Activated CD8-positive, alpha-beta memory T cell treated with anti-CD3 and anti-CD28 coated beads for 4 hours (primary cell): Measurements from ENCODE around the gene BICC1.
"Not testable (repeated sequence)": the region's sequence is repeated elsewhere in the genome, so short reads cannot be mapped to it uniquely, and the experiment has no call there.

Experiments used
- DNase-seq, 2 donors: peaks; one replicate each; pipeline ENCODE4 v3.0.0-alpha.2; 2020; ENCODE audit warnings: low read depth in 2 of 2

The BICC1 gene

DNA sequence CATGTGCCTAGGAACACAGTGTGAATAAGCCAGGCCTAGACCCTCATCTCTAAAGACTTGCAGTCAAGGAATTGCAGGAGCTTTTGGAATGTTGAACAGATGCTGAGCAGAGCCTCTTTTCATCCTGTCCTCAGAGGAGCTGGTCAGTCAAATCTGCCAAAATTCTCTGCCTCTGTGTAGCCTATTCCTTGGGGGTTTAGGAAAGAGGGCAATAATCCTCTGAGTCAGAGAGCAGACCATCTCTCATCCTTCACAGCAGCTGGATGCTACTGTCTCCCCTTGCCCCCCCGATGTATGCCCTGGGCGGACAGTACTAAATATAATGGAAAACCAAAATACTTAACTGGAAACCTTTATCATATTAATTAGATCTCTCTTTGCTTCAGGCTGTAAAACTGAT, 52.6 kb downstream of the BICC1 start:
- DNase-seq: no peak

DNA sequence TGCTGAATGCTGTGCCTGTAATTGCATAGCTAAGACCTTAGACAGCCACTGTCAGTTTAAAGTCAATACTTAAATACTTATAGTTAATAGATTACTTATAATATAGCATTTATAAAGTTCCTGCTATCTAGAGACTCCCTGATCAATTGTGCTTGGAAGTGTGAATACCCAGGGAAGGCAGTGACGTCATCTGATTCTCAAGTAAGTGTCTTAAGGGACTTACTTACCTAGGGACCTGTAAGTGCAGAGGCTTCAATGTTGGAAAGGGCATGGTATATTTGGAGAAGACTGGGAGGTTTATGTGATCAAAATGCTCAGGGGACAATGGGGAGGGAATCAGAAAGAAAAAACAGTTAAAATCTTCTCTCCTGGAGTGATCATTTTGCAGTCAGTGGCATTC, 55.0 kb downstream of the BICC1 start:
- DNase-seq: no peak

GRCh38 chr10:58568428-58568935, 55.8 kb downstream of the BICC1 start:
- no peak for DNase-seq

GRCh38 chr10:58570307-58570723, 57.6 kb downstream of the BICC1 start:
- no peak for DNase-seq

DNA sequence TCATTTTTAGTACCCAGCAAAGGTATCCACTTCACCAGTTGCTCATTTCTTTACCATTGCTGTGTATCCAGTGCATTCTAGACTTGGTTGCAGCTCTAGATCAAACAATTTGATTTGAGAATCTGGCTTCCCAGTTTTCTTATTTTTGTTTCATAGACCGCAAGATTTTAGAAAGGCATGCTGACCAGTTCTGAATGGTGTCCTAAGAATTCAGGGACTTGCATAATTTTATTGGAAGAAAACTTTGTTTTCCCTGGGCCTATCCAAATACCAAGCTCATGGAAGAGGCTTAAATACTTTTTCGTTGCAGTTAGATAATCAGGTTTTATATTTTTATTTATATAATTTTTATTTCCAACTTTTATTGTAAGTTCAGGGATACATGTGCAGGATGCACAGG, 58.3 kb downstream of the BICC1 start:
- no peak for DNase-seq

DNA sequence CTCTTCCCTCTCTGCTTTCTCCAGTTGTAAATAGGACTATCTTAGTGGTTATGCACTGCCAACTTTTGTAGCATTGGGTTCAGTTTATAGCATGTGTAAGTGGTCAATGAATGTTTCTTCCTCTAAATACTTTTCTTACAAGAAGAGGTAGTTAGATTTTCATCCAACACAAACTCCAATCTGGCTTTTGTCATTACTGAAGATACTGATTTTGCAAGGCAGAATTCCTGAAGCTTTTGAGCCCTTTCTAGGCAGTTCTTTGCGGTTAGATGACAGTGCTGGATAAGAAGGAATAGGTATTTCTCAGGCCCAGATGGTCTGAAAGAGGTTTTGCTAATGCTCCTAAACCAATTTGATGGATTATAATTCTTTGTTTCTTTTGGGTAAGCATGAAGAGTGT, 60.5 kb downstream of the BICC1 start:
- no peak for DNase-seq

DNA sequence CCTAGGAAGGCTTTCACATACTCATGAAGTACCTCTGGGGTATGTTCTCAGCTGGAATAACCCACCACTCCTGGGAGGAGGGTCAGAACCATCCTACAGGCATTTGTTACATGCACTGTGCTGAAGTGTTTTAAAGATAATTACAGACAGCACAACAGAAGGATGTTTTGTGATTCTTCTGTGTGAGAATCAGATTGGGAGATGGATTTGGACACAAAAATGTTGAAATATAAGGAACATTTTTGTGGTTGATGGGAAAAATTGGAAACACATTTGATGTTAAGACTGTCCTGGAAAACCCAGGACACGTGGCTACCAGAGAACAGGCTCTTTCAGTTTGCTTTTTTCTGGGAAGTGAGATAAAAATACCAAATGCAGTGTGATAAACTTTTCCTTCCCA, 61.4 kb downstream of the BICC1 start:
- DNase-seq: no peak

DNA sequence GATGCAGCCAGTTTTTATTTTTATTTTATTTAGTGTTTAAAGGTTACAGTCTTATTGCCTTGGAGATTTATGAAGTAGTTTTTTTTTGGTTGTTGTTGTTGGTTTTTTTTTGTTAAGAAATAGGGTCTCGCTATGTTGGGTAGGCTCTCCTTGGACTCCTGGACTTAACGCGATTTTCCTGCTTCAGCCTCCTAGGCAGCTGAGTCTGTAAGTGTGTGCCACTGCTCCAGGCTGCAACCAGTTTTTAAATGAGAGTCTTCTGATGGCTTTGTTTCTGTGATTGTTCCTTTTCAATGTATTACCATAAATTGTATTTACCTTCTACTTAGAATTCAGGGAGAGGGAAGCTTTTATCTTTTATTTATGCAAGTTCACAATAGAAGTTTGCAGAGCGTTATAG, 62.8 kb downstream of the BICC1 start:
- no peak for DNase-seq

DNA sequence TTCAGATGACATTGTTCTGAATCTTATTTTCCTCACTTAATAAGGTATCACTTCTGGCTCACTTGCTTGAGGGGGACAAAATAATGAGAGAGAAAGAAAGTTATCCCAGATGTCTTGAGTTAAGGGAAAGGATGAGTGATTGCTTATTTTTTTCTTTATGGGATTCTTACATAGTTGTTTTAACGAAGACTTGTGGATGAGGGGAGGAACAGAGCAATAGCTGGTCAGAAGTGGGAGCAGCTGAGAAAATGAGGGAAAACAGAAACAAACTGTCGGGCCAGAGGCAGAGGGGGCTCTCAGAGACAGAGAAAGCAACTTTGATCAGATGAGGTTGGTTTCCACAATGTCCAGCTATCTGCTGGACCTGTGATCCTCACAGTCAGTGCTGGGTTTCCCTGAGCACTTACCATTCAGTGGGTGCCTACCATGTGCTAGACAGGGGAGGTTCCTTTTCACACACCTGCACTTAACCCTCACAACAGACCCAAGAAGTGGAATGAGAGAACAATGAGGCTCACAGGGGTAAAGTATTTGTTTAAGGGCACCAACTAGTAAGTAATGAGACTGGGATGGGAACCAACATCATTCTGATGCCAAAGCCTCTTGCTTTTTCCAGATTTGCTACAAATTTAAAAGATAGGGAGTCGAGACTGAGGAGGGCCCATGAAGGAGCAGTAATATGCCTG, 64.2 kb downstream of the BICC1 start:
- DNase-seq: no peak

- no peak for DNase-seq
These were observed 64.7 kb downstream of the BICC1 start for GRCh38 chr10:58577437-58577777.

DNA sequence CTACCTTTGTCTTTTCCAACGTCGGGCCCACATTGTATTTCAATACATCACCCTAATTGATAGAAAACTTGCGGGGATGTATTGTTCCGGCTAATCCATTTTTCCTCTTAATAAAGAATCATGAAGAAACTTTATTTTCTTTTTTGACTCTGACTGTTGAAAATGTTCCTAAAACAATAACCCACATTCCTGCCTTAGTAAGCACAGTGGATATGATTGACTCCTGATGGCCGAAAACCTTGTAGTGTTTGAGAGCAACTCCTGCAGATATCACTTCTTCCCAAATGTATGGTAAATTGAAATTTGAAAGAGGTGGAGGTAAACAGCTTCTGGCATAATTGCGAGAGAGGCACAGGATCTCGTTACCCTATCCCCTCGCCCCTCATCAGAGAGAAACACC, 65.7 kb downstream of the BICC1 start:
- no peak for DNase-seq

- no peak for DNase-seq
These were observed 66.5 kb downstream of the BICC1 start for GRCh38 chr10:58579011-58579655.

DNA sequence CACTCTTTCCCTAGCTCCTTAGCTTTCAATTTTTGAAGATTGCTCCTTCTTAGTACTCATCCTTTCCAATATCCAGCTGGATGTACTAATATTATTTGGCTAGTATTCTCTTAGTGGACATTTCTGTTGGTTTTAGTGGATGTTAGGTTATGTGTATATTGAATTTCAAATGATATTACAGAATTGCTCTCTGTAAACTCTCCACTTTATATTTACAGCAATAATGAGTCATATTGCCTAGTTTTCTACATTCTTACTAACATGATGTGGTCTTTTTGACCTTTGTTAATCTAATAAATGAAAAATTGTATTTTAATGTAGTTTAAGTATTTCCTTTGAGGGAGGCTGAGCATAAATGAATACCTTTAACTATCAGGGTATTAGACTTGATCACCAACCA, 69.4 kb downstream of the BICC1 start:
- DNase-seq: no peak

GRCh38 chr10:58585435-58585834, 72.8 kb downstream of the BICC1 start:
- no peak for DNase-seq

DNA sequence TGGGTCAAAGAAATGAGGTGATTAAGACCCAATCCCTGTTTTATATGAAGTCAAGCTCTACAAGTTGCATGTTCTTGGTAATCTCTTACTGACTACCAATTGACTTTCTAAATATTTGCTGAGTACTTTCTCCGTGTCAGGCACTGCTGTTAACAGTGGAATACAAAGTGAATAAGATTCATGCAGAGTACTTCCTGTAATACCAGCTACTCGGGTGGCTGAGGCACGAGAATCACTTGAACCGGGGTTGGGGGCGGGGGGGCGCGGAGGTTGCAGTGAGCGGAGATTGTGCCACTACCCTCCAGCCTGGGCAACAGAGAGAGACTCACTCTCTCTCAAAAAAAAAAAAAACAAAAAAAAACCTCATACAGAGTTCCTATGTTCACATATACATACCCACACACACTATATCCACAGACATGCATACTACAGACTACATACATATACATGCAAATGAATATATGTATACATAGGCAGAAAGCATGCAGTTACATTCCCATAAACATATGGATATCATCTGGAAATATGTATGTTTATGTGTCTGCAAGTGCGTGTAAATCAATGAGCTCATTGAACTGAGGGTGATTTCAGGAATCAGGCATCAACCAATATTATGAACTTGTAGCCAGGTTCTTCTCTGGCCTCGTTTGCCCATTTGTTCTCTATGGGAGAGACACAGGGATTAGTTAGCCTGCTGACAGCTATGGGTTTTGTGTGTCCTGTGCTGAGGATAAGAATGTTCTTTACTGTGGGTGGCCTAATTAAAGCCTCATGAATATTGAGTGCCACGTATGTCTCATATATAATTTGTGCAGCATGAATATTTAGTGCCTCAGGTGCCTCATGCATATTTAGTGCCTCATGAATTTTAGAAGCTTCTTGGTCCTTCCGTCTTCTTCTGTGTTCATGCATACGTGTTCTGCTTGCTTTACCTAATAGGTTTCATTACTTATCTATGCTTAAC, 73.9 kb downstream of the BICC1 start:
- no peak for DNase-seq

GRCh38 chr10:58587676-58588075, 75.0 kb downstream of the BICC1 start:
- no peak for DNase-seq

DNA sequence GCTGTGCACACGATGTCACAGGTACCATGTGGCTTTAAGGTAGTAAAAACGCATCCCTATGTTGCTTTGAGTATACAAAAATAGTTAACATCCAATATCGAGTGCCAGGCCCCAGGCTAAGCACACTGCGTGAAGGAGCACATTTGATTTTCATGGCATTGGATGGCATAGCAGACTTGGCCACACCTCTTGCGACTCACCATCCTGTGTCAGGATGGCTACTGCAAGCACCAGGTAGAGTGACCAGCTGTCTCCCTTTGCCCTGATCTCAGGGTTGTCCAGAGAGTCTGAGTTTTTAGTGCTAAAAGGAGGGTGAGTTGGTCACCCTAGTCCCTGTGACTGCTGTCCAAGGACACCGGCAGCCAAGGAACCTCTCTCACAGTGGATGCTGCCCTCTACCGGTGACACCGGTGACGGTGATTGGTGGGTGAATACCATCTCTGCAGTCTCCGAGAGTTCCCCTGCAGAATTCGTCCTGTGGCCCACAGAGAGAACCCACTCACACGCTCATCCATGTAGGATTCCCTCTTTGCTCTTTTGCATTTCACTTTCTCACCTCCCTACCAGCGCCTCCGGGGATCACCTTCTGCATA, 76.1 kb downstream of the BICC1 start:
- no peak for DNase-seq

DNA sequence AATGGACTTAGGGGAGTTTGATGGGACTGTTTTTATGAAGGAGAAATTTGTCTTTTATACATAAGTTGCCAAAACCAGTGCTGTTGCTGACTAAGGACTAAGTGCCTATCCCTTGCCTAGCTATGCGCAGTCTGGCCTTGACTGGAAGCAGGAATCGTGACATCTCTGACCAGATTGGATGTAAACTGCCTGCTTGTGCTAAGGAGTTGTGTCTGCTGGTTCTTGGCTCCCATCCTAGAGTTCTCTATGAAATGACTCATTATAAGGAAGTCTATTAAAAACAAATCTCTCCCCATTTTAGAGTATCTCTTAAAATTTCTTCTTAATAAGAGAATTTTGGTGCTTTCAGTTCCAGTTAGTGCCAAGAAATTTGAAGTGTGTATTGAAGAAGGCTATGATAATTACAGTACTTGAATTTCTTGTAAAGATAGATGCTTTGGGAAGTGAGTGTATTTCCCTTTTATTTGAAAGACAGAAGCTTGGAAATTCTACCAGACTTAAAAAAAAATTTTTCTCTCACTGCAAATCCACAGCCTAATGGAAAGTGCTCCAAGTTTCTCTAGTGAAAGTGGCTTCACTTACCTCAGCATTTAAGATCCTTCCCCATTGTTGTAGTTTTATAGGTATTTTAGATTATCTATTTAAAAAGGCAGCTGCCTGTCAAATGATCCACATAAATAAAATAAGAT, 77.6 kb downstream of the BICC1 start:
- DNase-seq: no peak

- DNase-seq: no peak
These were observed 78.3 kb downstream of the BICC1 start for GRCh38 chr10:58590924-58591323.

DNA sequence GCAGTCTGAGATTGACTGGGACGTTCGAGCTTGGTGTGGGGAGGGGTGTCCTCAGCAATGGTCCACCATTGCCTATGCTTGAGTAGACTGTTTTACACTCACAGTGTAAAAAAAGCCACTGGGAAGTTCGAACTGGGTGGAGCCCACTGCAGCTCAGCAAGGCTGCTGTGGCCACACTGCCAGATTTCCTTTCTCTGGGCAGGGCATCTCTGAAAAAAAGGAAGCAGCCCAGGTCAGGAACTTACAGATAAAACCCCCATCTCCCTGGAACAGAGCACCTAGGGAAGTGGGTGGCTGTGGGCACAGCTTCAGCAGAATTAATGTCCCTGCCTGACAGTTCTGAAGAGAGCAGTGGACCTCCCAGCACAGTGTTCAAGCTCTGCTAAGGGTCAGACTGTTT, 80.3 kb downstream of the BICC1 start:
- no peak for DNase-seq

DNA sequence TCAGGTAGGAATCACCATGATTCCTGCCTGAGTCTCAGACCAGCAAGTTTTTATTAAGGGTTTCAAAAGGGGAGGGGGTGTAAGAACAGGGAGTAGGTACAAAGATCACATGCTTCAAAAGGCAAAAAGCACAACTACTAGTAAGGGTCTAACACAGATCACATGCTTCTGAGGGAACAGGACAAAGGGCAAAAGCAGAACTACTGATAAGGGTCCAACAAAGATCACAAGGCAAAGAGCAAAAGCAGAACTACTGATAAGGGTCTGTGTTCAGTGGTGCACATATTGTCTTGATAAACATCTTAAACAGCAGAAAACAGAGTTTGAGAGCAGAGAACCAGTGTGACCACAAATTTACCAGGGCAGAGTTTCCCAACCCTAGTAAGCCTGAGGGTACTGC, 84.5 kb downstream of the BICC1 start:
- not testable (repeated sequence) for DNase-seq
